HCT116 (cell line): ENCODE data around the gene EARS2. TPM values are rescaled to one million over a fixed set of nuclear protein-coding genes. Genes with fewer than 3 reads are reported as not detected.
A peak's percentile ranks its signal among the peaks of the same experiment; 100 is the strongest.

Experiments
- ATAC-seq: fragments of 200-7000 bp; cut with Tn5 transposase; 2 replicates; pipeline ENCODE4 v1.9.1; 2020; ENCODE audit warnings: mild to moderate bottlenecking, moderate library complexity
- BruUV-seq: library from RNA; stranded (reverse); fragments of 400-500 nt; replicated peaks from 2 replicates; lab custom pipeline; 2021; lab: Mats Ljungman, UMichigan
- CTCF ChIA-PET: fragments of 300-600 bp; sonication (Branson Sonifier 250); formaldehyde crosslinking; loops from one replicate; lab custom pipeline; 2021; ENCODE audit warnings: antibody characterized with exemption; lab: Charles Lee
- POLR2A ChIA-PET: fragments of 300-600, 350-600 bp; sonication (Branson Sonifier 250); formaldehyde crosslinking; loops from one replicate; lab custom pipeline; 2021; ENCODE audit warnings: antibody characterized with exemption; lab: Charles Lee
- RAD21 ChIA-PET, 2 experiments: fragments of 300-600 bp; sonication (Branson Sonifier 250); formaldehyde crosslinking; loops; one replicate each; lab custom pipeline; 2023; ENCODE audit warnings: low total read pairs in 2 of 2; ENCODE audit not compliant: uncharacterized antibody in 2 of 2, unreplicated experiment in 2 of 2, low non-redundant PET in 1 of 2; lab: Charles Lee
- DNase-seq: peaks from one replicate; pipeline ENCODE4 v3.0.0-alpha.2; 2010; ENCODE audit warnings: low read depth, low spot score
- H2AFZ ChIP-seq: fragments of 200-600 bp; shearing (Covaris generic), sonication (generic); 2 replicates; pipeline ENCODE4 v1.6.1; 2017; ENCODE audit warnings: low read depth, mixed run types, mixed read lengths, antibody characterized with exemption, low read length; ENCODE audit not compliant: poor library complexity, severe bottlenecking
- H3K27ac ChIP-seq: 2 replicates; pipeline ENCODE4 v1.5.1; 2012; ENCODE audit warnings: low read depth, low read length
- H3K27me3 ChIP-seq: fragments of 200-600 bp; sonication (generic); 2 replicates; pipeline ENCODE4 v1.6.1; 2016; ENCODE audit warnings: mixed run types, low read length, mixed read lengths; ENCODE audit not compliant: insufficient read depth
- H3K36me3 ChIP-seq, 2 experiments: fragments of 200-500 bp in 1 of 2; fragments of 200-600 bp in 1 of 2; sonication (Bioruptor generic) in 1 of 2; sonication (generic) in 1 of 2; 2 replicates each; pipeline versions ENCODE4 v1.5.1 to v1.6.1; 2014 to 2016; ENCODE audit warnings: low read length in 2 of 2, inconsistent platforms in 1 of 2, mixed read lengths in 1 of 2, mixed run types in 1 of 2; ENCODE audit not compliant: insufficient read depth in 2 of 2, control insufficient read depth in 1 of 2
- H3K4me1 ChIP-seq, 2 experiments: fragments of 200-600 bp in 1 of 2; sonication (generic) in 1 of 2; 2 replicates each; pipeline versions ENCODE4 v1.5.1 to v1.6.1; 2012 to 2017; ENCODE audit warnings: low read length in 2 of 2, inconsistent platforms in 1 of 2, mild to moderate bottlenecking in 1 of 2, mixed read lengths in 1 of 2, mixed run types in 1 of 2, moderate library complexity in 1 of 2; ENCODE audit not compliant: insufficient read depth in 2 of 2, control insufficient read depth in 1 of 2
- H3K4me2 ChIP-seq: fragments of 200-600 bp; sonication (generic); 2 replicates; pipeline ENCODE4 v1.6.1; 2017; ENCODE audit warnings: mixed run types, low read length, mixed read lengths
- H3K4me3 ChIP-seq, 2 experiments: fragments of 200-600 bp in 1 of 2; sonication (generic) in 1 of 2; replicated peaks in 1 of 2; 2 replicates each; pipeline ENCODE4 v1.5.1; 2011 to 2016; ENCODE audit warnings: low read length in 2 of 2, control low read depth in 1 of 2, low read depth in 1 of 2, mild to moderate bottlenecking in 1 of 2, mixed read lengths in 1 of 2, mixed run types in 1 of 2
- H3K79me2 ChIP-seq: fragments of 200-600 bp; sonication (generic); 2 replicates; pipeline ENCODE4 v1.6.1; 2017; ENCODE audit warnings: mild to moderate bottlenecking, mixed run types, low read length, moderate library complexity, mixed read lengths; ENCODE audit not compliant: insufficient read depth
- H3K9ac ChIP-seq: fragments of 200-600 bp; sonication (generic); 2 replicates; pipeline ENCODE4 v1.6.1; 2016; ENCODE audit warnings: low read length, mixed read lengths
- H3K9me2 ChIP-seq: fragments of 200-600 bp; sonication (generic), shearing (Covaris generic); 2 replicates; pipeline ENCODE4 v1.6.1; 2017; ENCODE audit warnings: mixed run types, mild to moderate bottlenecking, moderate library complexity; ENCODE audit not compliant: insufficient read depth
- H3K9me3 ChIP-seq, 2 experiments: fragments of 200-500 bp in 1 of 2; fragments of 200-600 bp in 1 of 2; sonication (Bioruptor generic) in 1 of 2; sonication (generic) in 1 of 2; 2 replicates each; pipeline ENCODE4 v1.6.1; 2014 to 2017; ENCODE audit warnings: low read length in 2 of 2, mixed read lengths in 2 of 2, inconsistent platforms in 1 of 2, low read depth in 1 of 2, mild to moderate bottlenecking in 1 of 2, mixed run types in 1 of 2, moderate library complexity in 1 of 2; ENCODE audit not compliant: control insufficient read depth in 1 of 2, insufficient read depth in 1 of 2
- H4K20me1 ChIP-seq: fragments of 200-600 bp; sonication (generic), shearing (Covaris generic); 2 replicates; pipeline ENCODE4 v1.6.1; 2017; ENCODE audit warnings: mixed run types, mild to moderate bottlenecking, moderate library complexity; ENCODE audit not compliant: insufficient read depth
- CBX3 ChIP-seq: IDR thresholded peaks from 2 replicates; pipeline ENCODE4 v1.6.1; 2012; ENCODE audit warnings: low read depth
- CTCF ChIP-seq, 3 experiments: fragments of 200-600 bp in 1 of 3; sonication (generic) in 1 of 3; IDR thresholded peaks in 2 of 3; conservative IDR thresholded peaks in 1 of 3; 2 replicates each; pipeline ENCODE4 v1.5.1; 2012 to 2017; ENCODE audit warnings: low read depth in 2 of 3, low read length in 2 of 3, antibody characterized with exemption in 1 of 3, borderline replicate concordance in 1 of 3, control low read depth in 1 of 3, mild to moderate bottlenecking in 1 of 3, mixed read lengths in 1 of 3, mixed run types in 1 of 3, moderate library complexity in 1 of 3; ENCODE audit not compliant: insufficient read depth in 1 of 3
- EGR1 ChIP-seq: IDR thresholded peaks from 2 replicates; pipeline ENCODE4 v1.6.1; 2012; ENCODE audit warnings: low read depth
- EZH2 ChIP-seq: fragments of 200-600 bp; sonication (generic); IDR thresholded peaks from 2 replicates; pipeline ENCODE4 v1.6.1; 2017; ENCODE audit warnings: antibody characterized with exemption, mixed run types
- FOSL1 ChIP-seq: IDR thresholded peaks from 2 replicates; pipeline ENCODE4 v1.6.1; 2012; ENCODE audit warnings: low read depth
- JUND ChIP-seq: IDR thresholded peaks from 2 replicates; pipeline ENCODE4 v1.6.1; 2012
- MAX ChIP-seq: IDR thresholded peaks from 2 replicates; pipeline ENCODE4 v1.6.1; 2012
- POLR2AphosphoS5 ChIP-seq: IDR thresholded peaks from 2 replicates; pipeline ENCODE4 v1.6.1; 2011; ENCODE audit warnings: mild to moderate bottlenecking, low read depth, low read length, moderate library complexity
- RAD21 ChIP-seq: IDR thresholded peaks from 2 replicates; pipeline ENCODE4 v1.6.1; 2012; ENCODE audit warnings: low read depth, mild to moderate bottlenecking
- REST ChIP-seq: IDR thresholded peaks from 2 replicates; pipeline ENCODE4 v1.6.1; 2012; ENCODE audit warnings: low read depth
- SIN3A ChIP-seq: IDR thresholded peaks from 2 replicates; pipeline ENCODE4 v1.6.1; 2012; ENCODE audit warnings: low read depth
- ZNF274 ChIP-seq: fragments of 200-500 bp; sonication (Bioruptor generic); IDR thresholded peaks from 2 replicates; pipeline ENCODE4 v1.6.1; 2014; ENCODE audit warnings: mild to moderate bottlenecking, low read depth, low read length, inconsistent platforms
- intact Hi-C: fragments of 100-400 bp; cut with micrococcal nuclease; formaldehyde crosslinking; loops from 2 replicates; pipeline ENCODE4 v1.10.0; 2022
- total RNA-seq: library from RNA; stranded (reverse); gene quantifications from one replicate; pipeline ENCODE4 v1.2.1, GENCODE V29; 2021; ENCODE audit not compliant: unreplicated experiment

The EARS2 gene
- total RNA-seq, 1 experiment from 2014 or later = 35.6 TPM

- TSS peak; percentile 63 for BruUV-seq
- H3K27me3 ChIP-seq = no peaks in the 10 kb centered on the region
- no peak overlapping the region for H2AFZ ChIP-seq
- H3K9ac ChIP-seq = peak overlapping the region; percentile 80
- intact Hi-C loops = no loop called here
- peaks cover 22% of the 10 kb centered on the region; the same call in 1 of the 2 replicates for H4K20me1 ChIP-seq
- no peak for ATAC-seq
- RAD21 ChIA-PET = no interaction called here
- peak overlapping the region; percentile 64 to 78 for H3K4me3 ChIP-seq
- no peak overlapping the region for H3K27ac ChIP-seq
- peak overlapping the region; percentile 78 for H3K4me2 ChIP-seq
- H3K9me3 ChIP-seq = no peaks in the 10 kb centered on the region
- peaks cover 16 to 47% of the 10 kb centered on the region in 2 experiments for H3K4me1 ChIP-seq
- DNase-seq = no peak
- POLR2A ChIA-PET = no interaction called here
- H3K36me3 ChIP-seq = no peaks in the 10 kb centered on the region
- CTCF ChIA-PET = no interaction called here
- peaks cover 55% of the 10 kb centered on the region for H3K79me2 ChIP-seq
- TF ChIP-seq CTCF (IDR thresholded peaks at IDR 0.05 in 2 of 3, conservative IDR thresholded peaks at IDR 0.05 in 1 of 3; ENCODE audit: borderline replicate concordance in 1 of 3, insufficient read depth in 1 of 3, low read depth in 2 of 3, low read length in 2 of 3) (no peak), REST (no peak), FOSL1 (no peak), MAX (no peak), EZH2 (no peak), EGR1 (no peak), CBX3 (no peak), ZNF274 (no peak), POLR2AphosphoS5 (no peak), JUND (no peak), SIN3A (no peak), RAD21 (no peak)
- no peaks in the 10 kb centered on the region for H3K9me2 ChIP-seq
These were observed 47.8 kb downstream of the EARS2 start for GRCh38 chr16:23509441-23509754.
